NCI-H1436 (cell line): Measurements from ENCODE around the gene DOK4.
A peak's percentile ranks its signal among the peaks of the same experiment; 100 is the strongest.

Experiments used
- DNase-seq: peaks from one replicate; lab custom pipeline; 2025; lab: John Stamatoyannopoulos, UW

The DOK4 gene

DNA sequence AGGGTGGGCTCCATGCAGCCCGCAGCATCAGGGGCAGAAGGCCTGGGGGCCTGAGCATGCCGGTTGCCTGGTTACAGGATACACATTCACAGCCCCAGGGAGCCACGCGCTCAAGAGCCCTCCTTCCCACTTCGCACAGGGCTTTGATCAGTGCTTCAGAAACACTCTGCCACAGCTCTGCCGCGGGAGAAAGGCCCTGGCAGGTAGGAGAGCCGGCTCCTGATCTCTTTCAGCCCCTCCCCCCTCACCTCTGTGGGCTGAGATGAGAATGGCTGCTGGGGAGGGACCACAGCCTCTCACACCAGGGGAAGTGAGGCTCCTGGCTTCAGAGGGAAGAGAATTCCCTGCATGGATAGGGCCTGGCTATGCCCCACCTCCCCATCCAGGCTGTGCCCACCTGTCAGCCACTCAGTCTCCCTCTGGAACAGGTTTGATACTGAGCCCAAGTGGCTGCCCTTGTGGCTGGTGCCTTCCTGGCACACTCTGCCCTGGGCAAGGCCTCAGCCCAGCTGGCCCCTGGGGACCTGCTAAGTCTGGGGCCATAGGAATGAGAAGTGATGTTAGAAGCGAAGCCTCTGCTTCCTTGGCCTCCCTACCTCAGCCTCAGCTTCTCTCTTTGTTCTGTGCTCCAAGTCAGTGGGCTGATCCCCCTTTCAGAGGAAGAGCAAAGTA, 8.6 kb downstream of the DOK4 start:
- DNase-seq: peak; percentile 25

DNA sequence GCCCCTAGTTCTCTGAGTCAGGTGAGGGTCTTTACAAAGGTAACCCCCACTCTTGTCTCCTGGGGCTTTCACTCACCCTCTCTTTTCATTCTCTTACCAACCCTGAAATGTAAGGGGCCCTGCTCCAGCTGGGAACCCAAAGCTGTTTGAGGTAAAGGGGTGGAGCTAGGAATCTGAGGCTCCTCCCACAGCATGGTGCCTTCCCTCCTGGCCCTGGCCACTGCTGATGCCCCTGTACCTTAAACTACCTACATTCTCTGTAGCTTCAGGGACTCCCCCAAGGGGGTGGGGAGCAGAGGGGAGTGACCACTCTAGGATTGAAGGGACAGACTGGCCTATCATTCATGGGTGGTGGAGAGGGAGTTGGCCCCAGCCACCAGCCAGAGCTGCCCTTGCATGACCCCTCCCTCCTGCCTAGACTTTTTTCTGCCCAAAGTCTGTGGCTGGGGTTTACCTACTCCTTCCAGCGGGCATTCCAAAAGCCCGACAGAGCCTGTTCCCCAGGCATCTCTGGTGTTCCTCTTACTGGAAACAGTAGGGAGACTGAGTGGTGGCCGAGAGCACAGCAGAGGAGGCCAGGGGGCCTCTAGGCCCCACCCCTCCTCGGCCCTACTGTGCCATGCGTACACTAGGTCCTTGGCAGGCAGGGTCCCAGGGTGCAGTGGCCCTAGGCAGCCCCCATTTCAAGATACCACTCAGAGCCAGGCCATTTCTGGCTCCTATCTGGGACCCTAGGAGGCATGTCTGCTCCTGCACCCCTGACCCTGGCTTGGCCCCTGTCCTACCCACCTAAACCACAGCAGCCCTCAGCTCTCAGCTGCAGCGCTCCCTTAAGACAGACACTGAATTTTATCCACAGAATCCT, 9.5 kb downstream of the DOK4 start:
- DNase-seq: no peak

DNA sequence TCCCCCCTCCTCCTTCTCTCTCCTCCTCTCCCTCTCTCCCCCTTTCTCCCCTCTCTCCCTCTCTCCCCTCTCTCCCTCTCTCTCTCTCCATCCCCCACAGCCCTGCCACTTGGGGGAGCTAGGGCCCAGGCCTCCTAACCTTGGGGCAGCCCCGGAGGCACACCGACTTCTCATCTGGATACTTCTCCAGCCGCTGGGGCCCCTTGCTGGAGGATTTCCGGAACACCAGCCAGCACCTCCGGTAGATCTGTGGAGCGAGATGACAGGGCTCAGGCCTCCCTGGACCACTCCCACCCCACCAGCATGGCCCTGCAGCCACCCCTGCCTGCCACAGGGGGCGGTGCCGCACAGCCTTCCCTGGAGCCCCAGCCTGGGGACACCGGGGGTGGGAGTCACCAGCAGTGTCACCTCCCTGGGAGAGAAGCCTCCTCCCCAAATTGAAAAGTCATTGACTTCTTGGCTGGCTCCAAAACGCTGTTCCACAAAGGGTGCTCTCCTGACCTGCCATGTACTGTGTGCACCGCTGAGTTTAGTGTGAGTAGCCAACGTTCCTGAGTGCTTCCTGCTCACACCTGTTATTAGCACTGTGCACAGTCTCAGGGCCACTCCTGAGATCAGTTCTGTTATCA, 10.5 kb downstream of the DOK4 start:
- peak; percentile 55 for DNase-seq

DNA sequence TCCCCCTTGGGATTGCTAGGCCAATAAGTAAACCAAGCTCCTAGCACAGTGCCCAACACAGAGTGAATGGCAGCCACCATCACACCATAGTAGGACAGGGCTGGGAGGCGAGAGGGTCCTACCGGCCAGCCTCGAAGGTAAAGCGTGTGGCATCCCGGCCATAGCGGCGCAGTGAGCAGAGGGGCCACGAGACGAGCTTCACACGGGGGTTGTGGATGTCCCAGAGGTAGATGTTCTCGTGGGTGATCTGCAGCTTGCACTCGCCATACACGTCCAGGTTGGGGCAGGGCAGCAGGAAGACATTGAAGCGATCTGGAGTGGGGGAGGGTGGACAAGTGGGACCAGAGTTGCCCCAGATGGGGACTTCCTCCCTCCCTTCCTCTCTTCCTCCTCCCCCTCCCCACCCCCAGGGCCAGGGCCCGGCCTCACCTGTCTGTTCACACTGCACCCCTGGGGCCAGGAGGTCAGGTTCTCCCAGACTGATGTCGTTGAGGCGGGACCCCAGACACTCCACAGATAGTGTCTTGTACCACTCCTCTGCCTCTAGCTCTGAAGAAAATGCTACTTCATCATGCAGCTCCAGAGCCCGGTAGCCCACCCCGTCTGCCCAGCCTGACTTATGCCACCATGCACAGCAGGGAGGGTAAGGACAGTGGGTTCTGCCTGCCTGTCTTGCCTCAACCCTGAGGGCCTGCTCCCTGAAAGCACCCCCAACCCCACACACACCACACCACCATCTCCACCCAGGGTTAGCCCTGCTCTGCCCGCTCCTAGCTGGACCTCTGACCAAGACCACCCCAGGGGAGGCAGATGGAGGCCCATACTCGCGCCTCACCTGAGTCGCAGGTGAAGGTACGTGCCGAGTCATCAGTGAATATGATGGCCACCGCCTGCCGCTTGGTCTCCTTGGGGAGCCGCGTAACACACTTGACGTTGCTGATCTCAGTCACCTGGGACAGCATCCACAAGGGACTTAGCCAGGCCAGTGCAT, 11.3 kb downstream of the DOK4 start:
- DNase-seq: peak; percentile 24

DNA sequence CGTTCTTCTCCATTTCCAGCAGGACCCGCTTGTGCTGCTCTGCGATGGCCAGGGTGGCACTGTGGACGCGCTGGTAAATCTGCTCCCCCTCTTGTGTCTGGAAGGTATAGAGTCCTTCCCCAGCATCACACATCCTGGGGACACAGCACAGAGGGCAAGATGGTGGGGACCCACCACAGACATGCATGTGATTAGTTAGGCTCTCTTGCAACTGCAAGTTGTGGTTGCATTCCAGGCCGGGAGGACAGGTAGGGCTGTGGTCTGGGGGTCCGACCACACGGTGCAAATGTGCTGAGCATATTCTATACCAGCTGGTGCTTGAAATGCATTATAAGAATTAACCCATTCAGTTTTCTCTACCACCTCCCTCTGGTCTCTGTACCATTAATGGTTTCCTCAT, 12.4 kb downstream of the DOK4 start:
- DNase-seq: no peak

DNA sequence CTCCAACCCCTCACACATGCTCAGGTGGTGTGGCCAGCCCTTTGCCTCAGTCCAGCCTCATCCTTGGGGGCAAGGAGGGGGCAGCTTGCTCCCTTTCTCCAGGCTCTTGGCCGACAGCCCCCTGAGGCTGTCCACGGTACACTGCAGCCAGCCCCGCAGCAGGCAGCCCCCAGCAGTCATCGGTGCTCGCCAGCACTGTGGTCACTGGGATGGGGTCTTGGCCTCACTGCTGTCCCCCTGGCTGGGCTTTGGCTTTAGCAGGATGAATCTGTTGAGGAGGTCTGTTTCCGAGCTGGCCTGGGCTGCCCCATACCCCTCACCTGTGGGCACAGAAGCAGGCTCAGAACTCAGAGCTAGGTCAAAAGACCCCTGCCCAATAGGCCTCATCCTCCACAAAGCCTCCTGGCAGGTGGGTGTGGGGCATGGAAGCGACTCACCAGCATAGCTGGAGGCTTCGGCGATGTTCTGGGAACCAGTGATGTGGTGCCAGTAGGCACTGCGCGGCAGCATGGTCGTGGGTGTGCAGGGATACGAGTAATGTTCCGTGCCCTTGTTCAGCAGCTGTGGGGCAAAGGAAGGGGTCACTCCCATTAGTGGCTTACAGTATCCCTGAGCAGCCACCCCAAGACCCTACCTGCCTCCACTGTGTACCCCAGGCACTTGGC, 13.0 kb downstream of the DOK4 start:
- DNase-seq: no peak

DNA sequence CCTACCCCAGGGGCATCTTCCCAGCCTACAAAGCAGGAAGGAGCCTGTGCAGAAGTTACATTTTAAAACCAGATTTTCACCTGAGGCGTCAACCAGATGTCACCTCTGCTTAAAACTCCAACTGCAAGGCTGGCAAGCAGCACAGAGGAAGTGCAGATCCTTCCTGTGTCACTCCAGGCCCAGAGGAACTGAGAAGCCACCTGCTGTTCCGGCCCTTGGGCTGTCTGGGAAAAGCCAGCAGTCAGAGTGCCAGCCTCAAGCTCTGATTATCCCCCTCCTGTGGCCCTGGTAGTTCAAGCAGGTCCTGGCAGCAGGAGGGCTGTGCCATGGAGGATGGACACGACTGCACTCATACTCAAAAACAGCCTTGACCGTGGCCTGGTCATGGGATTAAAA, 13.6 kb downstream of the DOK4 start:
- no peak for DNase-seq

DNA sequence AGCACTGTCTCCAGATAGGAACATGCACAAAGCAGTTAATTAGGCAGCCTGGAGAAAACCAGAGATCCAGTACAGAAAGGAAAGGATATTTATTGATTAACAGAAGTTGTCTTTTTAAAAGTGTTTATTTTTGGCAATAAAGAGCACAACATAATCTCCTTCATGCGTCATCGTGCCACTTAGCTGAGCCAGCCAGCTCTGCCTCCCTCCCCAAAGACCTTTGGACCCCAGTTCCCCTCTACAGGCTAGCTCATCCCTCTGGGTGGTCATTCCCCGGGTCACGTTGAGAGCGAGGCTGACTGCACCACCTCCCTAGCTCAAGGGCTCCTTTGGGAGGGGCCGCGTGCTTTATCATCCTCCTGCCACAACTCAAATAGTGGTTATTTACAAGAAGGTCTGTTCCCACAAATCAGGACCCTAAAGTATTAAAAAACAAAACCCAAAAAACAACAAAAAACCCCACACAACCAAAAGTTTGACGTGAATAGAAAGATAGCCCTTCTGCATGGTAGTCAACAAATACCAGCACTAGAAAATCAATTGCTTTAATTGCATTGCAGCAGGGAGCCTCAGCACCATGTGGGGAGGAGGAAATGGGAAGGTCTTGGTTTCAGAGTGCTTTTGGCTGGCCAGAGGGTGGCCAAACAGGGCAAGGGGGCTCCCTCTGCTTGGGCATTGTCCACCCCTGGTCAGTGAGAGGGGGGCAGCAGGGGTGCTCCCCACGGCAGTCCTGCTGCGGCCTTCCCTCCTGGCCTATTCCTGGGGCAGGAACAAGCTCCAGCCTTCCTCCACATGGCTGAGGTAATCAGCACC, 14.2 kb downstream of the DOK4 start:
- no peak for DNase-seq

DNA sequence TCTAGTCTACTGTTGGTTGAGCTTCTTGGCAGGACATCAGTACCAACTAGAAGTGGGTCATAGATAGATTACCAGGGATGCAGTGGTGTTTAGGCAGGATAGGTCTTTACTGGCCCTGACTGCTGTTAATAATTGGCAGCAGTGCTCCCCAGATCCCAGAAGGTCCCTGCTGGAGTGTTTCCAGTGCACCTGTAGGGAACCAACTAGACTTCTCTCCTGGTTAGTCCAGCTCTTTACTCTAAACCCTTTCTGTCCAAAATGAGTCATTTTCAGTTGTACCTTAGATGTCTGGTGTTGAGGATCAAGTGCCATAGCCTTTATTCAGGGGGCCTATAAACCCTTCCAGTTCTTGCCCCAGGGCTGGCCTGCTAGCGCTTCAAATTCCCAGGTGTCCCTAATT, 15.1 kb downstream of the DOK4 start:
- no peak for DNase-seq

DNA sequence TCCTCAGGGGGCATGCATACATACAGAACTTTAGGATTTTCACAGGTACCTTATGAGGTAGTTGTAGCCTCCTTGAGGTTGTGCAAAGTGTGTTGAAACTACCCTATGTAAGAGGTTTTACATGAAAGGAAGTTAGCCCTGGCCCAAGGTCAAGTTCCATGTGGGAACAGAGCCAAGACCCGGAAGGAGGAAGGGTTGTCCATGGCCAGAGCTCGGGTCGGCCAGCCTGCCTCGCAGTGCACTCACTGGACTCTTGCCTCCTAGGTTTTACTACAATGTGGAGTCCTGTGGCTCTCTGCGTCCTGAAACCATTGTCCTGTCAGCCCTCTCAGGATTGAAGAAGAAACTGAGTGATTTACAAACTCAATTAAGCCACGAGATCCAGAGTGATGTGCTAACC, 15.6 kb downstream of the DOK4 start:
- no peak for DNase-seq

DNA sequence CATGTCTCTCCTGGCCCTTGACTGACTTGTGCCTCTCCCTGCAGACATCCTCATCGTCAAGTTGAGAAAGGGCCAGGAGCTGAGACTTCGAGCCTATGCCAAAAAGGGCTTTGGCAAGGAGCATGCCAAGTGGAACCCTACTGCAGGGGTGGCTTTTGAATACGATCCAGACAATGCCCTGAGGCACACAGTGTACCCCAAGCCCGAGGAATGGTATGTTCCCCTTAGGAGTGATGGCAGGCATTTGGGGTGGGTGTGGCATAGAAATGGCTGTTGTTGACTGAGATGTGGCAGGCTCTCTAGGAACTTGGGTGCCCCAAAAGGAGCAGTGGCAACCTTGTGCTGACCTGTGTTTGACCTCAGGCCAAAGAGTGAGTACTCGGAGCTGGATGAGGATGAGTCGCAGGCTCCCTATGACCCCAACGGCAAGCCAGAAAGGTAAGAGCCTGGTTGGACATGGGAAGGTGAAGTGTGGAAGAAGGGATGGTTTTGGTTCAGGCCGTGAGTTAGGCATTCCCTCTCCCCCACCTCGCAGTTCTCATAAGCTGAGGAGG, 16.3 kb downstream of the DOK4 start:
- no peak for DNase-seq

DNA sequence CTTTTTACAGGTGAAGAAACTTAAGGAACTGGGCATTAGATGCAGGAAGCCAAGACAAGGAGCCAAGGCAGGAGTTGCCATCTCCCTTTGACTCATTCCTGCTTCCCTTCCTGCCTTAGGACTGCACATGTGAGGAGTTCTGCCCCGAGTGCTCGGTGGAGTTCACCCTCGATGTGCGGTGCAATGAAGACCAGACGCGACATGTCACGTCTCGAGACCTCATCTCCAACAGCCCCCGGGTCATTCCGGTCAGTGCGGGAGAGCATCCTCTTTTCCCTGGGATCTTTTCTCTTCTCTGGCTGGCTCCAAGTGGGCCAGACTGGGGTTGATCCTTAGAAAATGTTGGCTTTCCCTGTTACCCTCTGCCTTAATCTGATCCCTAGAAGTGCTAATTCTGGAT, 17.2 kb downstream of the DOK4 start:
- DNase-seq: no peak

DNA sequence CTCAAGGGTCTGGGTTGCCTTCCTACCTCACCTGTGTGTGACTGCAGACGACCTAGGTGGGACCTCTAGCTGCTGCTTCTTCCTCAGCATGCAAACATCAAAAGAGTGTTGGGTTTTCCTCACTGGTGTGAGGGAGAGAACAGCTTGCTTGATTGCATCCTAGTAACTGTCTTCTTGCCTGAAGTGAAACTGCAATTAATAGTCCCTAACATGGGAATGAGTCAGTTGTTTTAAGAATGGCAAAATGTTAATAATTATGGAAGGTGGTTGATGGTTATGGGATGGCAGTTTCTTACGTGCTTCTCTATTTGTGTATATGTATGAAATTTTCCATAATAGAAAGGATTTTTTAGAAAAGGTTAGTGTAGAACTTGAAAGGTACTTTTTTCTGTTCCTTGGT, 17.9 kb downstream of the DOK4 start:
- DNase-seq: no peak

DNA sequence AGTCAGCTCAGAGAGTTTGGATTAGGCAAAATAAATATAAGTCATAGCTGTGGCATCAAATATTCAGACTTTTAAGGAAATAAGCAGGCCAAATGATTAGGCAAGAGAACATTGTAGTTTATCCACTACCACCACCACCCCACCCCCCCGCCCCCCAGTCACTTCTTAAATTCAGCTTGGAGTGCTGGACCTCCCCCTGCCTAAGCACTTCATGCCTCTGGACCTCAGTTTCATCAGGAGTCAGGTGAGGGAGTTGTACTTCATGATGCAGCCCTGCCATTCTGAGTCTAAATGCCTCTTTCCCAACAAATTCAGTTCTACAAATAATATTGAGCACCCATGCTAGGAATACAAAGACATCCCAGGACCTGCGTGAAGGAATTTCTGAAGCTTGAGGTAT, 21.8 kb downstream of the DOK4 start:
- no peak for DNase-seq

DNA sequence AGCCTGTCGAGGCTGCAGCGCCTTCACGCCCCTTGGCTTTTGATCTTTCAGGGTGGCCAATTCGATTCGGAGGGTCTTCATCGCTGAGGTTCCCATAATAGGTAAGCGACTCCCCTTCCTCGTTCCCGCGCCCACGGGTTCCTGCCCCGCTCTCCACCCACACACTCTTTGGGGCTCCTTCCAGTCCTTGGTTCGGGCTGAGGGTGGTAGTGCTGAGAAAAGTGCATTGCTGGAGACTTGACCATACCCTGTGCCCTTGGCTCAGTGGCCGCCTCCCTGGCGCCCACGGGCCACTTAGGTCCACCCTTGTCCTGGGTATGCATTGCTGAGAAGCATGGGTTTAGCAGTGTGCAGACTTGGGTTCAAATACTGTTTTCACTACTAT, 23.3 kb downstream of the DOK4 start:
- DNase-seq: no peak

DNA sequence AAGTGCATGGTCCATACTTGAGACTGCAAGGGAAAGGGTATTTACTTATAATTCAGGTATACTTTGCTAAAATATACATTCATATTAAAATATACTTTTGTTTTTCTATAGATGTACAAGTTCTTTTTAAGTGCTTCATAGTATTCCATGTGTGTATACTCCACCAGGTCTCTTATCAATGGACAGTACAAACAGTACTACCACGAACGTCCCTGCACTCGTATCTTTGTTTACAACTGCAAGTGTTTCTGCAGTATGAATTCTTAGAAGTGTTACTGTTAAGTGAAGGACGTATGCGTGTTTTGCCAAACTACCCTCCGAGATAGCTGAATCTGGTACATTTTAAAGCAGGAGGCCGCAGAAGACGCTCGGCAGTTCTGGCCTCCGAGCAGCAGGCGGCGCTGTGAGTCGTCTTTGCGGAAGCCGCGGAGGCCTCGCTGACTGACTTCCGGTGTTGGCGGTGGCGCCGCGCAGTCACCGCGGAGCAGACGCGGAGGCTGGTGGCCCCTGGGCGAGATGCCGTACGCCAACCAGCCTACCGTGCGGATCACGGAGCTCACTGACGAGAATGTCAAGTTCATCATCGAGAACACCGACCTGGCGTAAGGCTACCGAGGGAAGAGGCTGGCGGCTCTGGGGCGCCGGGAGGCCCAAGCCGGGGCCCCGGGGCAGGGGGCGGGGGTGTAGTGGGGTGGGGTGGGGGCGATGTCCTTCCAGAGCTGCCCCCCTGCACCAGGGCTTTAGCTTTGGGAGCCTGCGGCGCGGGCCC, 23.9 kb downstream of the DOK4 start, which contains the start of gene POLR2C:
Gene POLR2C, plus strand, starts transcription at position 471 of the 769 bp plus-strand sequence. Its CDS starts 46 bp downstream, at position 517.
- DNase-seq: peak; percentile 81

DNA sequence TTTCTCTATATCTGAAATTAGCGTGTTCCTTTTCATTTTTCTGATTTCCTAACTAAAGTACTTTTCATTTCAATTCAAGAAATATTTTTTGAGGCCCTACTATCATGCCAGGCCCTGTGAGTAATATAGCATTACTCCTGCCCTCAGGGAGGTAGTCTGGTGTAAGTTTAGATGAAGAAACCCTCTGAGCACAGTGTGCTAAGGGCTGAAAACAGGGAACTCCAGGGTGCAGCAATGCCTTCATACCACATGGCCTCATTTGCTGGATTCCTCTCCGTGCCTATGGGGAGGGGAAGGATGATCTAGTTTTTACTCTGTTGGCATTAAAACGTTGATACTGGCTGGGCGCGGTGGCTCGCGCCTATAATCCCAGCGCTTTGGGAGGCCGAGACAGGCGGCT, 34.3 kb downstream of the DOK4 start:
- no peak for DNase-seq

DNA sequence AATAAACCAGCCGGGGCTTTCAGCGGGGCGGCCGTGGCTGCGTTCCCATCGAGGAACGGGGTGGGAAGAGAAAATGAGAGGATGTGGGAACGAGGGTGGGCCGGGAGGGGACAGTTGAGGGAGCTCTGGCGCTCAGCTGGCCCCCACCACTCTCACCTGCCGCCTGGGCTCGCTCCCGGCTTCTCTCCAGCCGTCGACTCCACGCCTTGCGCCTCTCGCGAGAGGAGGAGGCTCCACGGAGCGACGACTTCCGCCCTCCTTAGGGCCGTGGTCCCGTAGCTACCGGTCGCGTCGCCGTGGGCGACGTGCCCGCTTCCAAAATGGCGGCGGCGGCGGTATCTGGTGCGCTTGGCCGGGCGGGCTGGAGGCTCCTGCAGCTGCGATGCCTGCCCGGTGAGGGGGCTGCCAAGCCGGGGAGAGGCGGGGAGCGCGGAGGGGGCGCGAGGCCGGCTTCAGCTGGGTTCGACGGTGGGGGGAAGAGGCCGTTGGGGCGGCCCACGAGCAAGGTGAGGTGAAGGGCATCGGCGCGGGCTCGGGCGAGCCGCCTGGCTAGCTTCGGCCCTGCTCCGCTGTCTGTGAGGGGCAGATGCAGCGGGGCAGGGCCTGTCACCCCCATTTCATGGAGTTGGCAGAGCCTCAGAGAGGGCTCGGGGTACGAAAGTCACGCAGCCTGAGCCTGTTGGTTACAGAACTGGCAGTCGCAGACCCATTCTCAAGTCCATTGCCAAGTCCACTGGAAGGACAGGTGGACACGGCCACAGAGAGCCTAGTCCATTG, 38.9 kb downstream of the DOK4 start, which contains the start of the genes CIAPIN1 and COQ9:
Gene CIAPIN1, minus strand, starts transcription at position 200 of the 777 bp plus-strand sequence. CDS start 6,457 bp downstream, outside the sequence.
Gene COQ9, plus strand, starts transcription at position 294 of the 777 bp plus-strand sequence. Its CDS starts 27 bp downstream, at position 321.
- peak; percentile 95 for DNase-seq
